Subcutaneous adipose tissue (tissue), 4 donors: ENCODE measurements around the gene ATG4C. TPM values are rescaled to one million over a fixed set of nuclear protein-coding genes. Genes with fewer than 3 reads are reported as not detected.

ENCODE experiments used
- CTCF ChIP-seq: fragments of 450-650 bp; IDR thresholded peaks from one replicate; pipeline ENCODE4 v1.5.1; 2016; ENCODE audit warnings: low read depth, mild to moderate bottlenecking, control low read depth, antibody characterized with exemption, moderate library complexity
- total RNA-seq, 4 donors: library from RNA; depleted of rRNA; stranded (reverse); fragments of >200 nt; gene quantifications; one replicate each; pipeline ENCODE4 v1.1.0, GENCODE V29; 2016

ATG4C gene
- total RNA-seq, 4 donors from 2014 or later, result 8.6 to 21.9 (median 17.4) TPM

- TF ChIP-seq CTCF, result no peak
Observed at GRCh38 chr1:62790716-62791115, 6.8 kb downstream of the ATG4C start.

- no peak for TF ChIP-seq CTCF
Observed at GRCh38 chr1:62794053-62794452, 10.1 kb downstream of the ATG4C start.

GRCh38 chr1:62796221-62796620 is 12.3 kb downstream of the ATG4C start:
- TF ChIP-seq CTCF, result no peak

GRCh38 chr1:62799688-62800087 is 15.8 kb downstream of the ATG4C start:
- TF ChIP-seq CTCF, result no peak

GRCh38 chr1:62800281-62800680 is 16.3 kb downstream of the ATG4C start:
- no peak for TF ChIP-seq CTCF

- TF ChIP-seq CTCF, result no peak
Observed at GRCh38 chr1:62800825-62801306, 16.9 kb downstream of the ATG4C start.

- TF ChIP-seq CTCF, result no peak
Observed at GRCh38 chr1:62809788-62810187, 25.9 kb downstream of the ATG4C start.
